DMS114 treated with DMSO at 0.1 percent for 48 hours (cell line): ENCODE data around the gene GNB1L.

Experiments
- DNase-seq: peaks from one replicate; lab custom pipeline; 2025; ENCODE audit not compliant: unreplicated experiment; lab: John Stamatoyannopoulos, UW

The GNB1L gene

GRCh38 chr22:19753996-19754700 is 100.5 kb downstream of the GNB1L start:
- DNase-seq: no peak

DNA sequence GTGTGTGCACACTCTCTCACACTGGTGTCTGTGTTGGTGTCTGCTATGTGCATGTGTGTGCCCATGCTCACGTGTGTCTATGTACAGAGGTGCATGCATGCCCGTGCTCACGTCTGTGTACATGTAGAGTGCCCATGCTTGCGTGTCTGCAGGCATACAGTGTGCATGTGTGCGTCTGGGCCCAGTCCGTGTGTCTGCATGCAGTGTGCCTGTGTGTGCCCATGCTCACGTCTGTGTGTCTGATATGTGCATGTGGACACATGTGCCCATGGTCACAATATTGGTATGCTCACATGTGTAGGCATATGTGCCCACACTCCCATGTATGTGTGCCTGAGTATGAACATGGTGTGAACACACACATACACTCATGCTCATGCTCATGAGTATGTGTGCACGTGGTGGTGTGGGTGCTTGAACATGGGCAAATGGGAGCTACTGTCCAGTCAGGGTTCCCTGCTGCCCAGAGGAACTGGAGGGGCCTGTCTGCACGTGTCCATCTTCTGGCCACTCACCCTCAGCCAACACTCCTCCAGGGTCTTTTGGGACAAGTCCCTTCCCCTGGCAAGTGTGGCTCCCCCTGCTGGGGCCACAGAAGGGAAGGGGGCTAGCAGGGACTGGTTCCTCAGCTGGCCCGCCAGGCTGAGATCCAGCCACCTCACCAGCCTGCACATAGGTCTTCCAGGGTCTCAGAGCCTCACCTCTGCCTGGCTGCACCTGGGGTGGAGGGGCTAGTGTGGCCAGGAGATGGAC is 101.4 kb downstream of the GNB1L start:
- no peak for DNase-seq

DNA sequence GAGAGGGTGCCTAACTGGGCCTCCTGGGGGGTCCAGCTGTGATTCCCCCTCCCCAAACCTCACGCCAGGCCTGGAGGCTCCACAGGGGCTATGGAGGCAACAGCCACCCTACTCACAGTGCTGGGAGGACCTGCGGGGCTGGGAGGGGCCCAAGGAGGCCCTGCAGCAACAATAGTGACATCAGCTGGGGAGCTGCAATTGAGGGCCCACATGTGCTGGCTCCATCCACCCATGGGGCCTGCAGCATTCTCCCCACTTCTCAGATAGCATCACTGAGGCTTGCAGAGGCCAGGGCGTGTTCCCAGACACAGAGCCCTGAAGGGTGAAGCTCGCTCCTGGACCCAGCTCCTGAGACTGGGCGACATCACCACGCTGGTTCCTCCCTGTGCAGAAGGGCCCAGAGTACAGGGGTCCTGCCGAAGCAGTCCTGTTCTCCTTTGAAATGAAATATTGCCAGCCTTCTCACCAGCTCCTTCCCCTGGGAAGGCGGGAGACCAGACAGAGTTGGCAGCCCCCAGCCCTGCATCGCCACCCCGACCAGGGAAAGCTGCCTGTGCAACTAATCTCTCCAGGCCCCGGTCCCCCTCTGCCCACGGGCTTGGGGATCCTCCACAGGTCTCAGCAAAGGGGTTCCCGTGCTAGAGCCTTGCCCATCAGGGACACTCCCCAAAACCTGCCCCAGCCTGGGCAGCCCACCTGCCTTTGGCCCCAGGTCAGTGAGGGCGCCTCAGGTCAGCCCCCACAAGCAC is 103.0 kb downstream of the GNB1L start:
- DNase-seq: no peak

GRCh38 chr22:19750507-19751490 is 103.9 kb downstream of the GNB1L start:
- no peak for DNase-seq

- DNase-seq: no peak
Measured at GRCh38 chr22:19749876-19750275, 104.8 kb downstream of the GNB1L start.

DNA sequence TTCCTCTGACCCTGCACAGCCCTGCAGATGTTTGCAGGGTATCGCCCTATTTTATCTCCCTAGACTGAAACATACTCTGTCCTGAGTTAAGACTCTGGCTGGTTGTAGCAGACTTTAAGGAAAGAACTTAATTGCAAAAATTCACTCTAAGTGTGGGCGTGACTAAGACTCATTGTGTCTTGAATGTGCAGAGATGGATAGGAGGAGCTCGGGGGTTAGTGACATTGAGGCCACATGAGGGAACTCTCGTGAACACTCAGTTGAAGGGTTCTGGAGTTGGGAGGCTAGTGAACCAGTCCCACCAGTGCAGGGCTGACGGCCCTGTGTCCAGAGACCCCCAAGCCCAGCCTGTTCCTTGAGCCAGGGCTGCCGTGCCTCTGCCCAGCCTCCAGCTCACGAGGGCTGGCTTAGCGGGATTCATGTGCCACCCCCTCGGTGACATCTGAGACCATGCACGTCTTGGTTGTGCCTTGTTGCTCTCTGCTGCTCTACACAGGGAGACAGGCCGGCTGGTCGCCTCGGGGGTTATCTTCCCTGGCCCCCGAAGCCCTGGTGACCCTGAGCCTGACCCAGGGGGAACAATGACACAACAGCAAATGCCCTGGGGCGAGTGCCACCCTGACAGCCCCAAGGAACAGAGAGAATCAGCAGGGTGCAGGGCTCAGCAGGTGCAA is 105.5 kb downstream of the GNB1L start:
- DNase-seq: no peak

DNA sequence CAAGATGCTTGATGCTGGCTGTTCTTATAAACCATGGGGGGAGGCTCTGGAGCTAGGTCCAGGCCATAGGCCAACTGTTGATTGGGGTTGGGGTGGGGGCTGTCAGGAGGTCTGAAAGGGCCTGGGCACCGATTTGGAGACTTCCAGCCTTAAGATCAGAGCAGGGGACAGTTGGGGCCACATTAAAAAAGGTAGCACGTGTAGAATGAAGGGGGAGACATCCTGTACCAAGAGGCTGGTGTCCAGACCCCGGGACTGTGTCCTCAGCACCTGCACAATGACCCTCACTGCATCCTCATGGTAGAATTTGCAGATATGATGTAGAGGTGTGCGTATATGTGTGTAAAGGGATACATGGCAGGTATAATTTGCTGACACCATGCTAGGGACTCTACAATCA is 106.5 kb downstream of the GNB1L start:
- no peak for DNase-seq

DNA sequence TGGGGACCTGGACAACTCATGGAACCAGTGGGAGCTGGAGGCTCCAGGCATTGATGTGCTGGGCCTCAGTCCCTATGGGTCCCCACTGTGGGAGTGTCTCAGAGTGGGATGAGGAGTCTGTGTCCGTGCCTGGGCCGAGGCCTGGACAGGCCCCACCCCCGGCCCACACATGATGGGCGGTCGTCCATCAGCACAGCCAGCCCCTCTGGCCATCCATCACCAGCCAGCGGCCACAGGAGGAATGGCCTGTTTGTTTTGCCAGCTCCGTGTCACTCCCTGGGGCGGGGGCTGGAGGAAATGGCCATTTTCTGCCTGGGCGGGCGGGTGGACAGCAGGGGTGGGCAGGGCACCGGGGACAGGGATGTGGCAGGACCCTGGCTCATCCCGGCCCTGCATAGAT is 107.1 kb downstream of the GNB1L start:
- DNase-seq: no peak

DNA sequence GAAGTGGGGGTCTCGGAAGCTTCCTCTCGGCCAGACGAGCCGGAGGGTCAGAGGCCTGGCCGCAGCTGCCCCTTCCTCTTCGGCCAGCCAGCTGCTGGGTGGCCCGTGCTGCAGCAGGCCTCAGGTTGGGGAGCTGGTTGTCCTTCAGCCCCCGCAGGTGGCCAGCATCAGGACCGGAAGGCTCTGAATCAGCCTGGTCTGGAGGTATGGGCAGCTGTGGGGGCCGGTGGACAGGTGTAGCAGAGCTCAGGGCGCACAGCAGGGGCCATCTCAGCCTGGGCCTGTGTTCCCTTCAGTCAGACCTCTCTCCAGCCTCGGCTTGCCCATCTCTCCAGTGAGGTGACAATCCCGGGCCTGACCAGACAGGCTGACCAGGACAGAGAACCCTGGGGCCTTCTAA is 107.9 kb downstream of the GNB1L start:
- no peak for DNase-seq

DNA sequence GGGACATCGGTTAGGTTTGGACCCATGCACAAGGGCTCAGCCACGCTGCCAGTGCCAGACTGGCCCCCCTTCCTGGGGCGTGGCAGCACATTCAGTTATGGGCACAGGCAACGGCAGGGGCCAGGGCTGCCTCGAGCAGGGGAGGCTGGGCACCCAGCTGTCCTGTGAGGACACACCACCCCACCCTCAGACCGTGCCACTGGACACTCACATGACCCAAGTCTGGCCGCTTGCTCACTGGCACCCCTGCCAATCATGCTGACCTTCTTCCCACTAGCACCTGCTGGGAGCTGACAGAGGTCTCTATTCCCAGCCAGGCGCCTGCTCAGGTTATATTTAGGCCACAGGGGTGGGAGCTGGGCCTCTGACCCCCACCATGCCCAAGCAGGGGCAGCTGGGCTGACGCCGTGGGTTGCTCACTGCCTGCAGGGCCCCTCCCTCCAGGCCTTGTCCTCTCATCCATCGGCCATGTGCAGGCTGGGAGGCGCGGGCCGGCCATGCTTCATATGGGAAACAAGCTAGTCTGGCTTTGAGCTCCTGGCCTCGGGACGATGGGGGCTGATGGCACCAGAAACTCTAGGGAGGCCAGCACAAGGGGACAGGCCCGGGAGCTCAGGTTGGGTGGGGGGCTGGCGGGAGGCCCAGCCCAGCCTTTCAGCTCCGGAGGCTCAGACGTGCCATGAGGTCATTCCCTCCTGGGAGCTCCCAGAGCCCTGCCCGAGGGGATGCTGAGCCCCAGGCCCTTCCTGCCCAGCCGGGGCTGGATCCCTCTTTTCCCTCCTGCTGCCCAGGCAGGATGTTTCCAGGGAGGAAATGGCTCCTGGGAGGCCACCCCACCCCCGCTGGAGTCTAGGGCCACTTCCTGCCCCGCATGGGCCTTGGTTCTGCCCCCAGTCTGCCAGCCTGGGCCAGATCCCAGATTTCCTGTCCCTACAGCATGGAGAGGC is 109.2 kb downstream of the GNB1L start:
- no peak for DNase-seq

GRCh38 chr22:19744350-19745006 is 110.2 kb downstream of the GNB1L start:
- no peak for DNase-seq

GRCh38 chr22:19743651-19744050 is 111.0 kb downstream of the GNB1L start:
- DNase-seq: no peak

DNA sequence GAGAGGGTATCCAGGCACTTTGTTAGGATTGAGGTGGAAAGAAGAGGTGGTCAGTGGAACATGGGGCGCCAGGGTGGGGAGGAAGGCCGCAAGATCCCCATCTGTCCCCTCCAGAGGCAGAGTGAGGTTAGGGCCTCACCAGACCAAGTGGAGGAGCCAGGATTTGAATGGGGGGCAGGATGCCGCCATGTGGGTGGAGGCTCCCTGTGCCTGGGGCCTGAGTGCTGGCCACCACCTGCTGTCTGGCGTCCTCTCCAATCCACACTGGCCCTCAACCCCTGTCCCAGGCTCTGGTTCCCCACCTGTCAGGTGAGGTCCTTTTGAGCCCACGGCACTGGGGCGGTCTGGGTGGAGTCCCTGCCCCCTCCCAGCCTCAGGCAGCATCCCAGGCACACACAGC is 111.6 kb downstream of the GNB1L start:
- no peak for DNase-seq

- no peak for DNase-seq
Measured at GRCh38 chr22:19742160-19743066, 112.3 kb downstream of the GNB1L start.

GRCh38 chr22:19741053-19741452 is 113.6 kb downstream of the GNB1L start:
- no peak for DNase-seq

- DNase-seq: no peak
Measured at GRCh38 chr22:19740586-19740985, 114.1 kb downstream of the GNB1L start.

- no peak for DNase-seq
Measured at GRCh38 chr22:19739911-19740449, 114.7 kb downstream of the GNB1L start.
